NCI-H128 (cell line): ENCODE results near the gene KCNG2.

Experiments
- DNase-seq: peaks from one replicate; lab custom pipeline; 2025; ENCODE audit not compliant: unreplicated experiment; lab: John Stamatoyannopoulos, UW

Gene KCNG2

DNA sequence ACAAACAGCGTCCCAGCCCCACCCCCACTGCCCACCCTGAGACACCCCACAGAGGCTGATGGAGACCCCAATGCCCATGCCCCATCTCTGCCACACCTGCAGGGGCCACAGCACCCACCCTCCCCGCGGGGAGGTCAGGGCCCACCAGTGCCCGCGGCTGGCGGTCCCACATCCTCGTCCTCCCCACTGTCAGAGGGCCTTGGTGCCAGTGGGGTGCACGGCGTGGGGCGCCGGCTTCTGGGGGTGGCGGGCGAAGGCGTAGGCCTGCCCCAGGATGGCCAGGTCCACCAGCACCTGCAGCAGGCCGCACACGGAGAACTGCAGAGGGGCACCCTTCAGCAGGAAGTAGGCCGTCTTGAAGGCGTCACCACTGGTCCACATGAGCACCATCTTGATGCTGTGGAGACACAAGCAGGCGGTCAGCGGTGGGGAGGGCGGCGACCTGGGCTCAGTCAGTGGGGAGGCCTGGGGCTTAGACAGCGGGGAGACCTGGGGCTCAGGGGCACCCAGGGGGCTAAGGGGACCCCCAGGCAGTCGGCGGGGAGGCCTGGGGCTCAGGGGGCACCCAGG, 106.1 kb downstream of the KCNG2 start:
- DNase-seq: no peak

DNA sequence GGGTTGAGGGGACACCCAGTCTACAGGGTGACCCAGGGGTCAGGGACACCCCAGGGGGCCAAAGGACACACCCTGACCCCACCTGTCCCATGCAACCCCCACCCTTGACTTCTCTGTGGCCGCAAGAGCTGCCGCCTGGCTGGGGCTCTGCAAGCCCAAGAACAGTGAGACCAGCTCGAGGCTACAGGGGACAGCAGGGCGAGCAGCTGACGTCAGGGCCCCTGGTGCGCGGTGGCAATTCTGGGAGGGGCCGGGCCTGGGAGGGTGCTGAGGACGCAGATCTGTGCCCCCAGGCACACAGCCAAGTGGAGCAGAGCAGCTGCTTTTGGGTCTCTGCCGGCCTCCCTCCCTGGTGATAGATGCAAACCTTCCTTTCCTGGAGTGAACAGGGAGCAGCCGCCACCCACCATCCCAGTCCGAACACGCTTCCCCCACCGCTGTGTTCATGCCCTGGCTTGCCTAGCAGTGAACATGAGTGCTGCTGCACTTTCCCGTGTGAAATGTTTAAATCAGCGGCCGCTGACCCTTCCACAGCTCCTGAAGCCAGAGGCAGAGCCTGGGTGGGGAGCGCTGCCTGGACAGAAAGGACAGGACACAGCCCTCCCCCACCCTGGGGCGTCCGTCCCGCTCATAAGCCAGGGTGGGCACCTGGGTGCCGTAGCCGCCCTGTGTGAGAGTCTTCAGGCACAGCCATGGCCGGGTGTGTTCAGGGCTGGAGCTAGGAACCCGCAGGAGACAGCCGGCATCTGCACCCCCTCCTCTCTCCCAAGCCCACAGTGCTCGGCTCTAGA, 106.8 kb downstream of the KCNG2 start:
- DNase-seq: no peak

DNA sequence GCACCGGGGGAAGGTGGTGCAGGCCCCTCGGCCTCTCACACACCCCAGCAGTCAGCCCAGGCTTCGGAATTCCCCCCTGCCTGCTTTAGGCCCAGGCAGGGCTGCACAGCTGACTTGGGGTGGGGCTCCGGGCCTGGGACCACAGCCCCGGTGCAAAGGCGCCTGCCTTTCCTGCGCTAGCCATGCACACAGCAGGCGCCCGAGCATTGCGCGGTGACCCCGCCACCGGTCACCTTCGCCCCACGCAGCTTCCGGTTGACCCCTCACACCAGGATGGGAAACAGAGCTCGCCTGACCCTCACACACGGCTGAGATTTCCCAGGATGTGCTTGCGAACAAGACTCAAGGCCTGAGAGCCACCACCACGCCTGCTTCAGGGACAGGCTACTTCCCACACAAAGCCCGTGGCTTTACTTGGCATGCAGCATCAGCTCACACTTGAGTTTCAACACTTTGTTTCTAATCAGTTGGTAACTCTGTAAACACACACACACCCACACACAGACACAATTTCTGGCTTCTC, 107.7 kb downstream of the KCNG2 start:
- DNase-seq: no peak

DNA sequence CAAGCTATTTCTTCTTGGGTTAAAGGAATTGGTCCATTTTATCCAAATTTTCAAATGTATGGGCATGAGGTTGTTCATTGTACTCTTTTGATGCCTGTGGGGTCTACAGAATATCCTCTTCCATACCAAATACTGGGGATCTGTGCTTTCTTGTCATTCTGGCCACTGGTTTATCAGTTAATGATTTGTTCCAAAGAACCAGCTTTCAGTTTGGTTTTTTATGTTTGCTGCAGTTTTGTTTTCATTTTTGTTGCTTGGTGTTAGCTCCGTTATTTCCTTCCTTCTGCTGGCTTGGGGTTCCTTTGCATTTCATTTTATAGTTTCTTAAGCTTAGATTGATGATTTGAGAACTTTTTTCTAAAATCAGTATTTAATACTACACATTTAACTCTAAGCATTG, 108.3 kb downstream of the KCNG2 start:
- DNase-seq: no peak

DNA sequence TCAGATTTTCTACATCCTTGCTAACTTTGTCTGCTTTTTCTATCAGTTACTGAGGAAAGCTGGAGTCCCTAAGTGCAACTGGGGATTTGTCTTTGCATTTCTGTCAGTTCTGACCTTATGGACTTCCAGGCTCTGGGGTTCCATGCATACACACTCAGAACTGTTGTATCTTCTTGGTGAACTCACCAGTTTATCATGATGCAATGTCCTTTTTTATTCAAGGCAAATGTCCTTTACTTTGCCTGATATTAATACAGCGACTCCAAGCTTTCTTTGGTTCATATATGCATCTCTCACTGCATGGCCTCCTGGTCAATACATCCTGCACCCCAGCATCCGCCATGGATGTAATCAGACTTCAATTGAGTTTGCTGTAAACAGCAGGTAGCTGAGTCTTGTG, 109.0 kb downstream of the KCNG2 start:
- DNase-seq: no peak

DNA sequence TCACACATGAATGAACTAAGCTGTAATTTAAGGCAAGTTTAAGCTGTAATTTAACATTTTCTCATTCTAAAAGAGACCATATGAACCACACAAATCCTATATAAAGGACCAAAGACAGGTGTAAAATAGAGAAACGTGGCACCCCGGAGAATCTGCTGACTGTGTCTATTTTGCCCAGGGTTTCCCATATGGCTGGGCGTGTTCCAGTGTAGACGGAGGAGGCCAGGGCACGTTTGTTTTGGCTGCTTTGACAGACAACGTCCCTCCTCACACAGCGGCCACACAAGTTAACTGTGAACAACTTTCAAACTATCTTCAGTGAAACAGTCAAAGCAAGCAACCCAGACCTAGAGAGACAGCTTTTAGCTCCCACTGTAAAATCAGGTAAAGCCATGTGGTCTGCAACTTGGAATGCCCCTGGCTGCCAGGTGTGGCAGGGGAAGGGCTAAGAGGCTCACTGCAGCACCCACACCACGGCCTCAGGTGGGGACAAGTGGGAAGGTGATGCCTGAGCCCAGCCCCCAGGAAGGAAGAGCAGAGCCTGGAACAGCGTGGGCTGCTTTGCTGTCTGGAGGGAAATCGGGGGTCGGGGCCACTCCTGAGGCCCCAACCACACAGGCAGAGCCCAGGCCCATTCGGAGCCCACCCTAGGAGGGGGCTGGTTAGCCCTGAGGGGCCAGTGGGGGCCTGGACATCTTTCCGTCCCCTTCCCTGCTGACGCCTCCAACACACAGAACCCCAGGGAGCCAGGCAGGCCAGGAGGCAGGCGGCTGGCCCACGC, 113.0 kb downstream of the KCNG2 start:
- no peak for DNase-seq

DNA sequence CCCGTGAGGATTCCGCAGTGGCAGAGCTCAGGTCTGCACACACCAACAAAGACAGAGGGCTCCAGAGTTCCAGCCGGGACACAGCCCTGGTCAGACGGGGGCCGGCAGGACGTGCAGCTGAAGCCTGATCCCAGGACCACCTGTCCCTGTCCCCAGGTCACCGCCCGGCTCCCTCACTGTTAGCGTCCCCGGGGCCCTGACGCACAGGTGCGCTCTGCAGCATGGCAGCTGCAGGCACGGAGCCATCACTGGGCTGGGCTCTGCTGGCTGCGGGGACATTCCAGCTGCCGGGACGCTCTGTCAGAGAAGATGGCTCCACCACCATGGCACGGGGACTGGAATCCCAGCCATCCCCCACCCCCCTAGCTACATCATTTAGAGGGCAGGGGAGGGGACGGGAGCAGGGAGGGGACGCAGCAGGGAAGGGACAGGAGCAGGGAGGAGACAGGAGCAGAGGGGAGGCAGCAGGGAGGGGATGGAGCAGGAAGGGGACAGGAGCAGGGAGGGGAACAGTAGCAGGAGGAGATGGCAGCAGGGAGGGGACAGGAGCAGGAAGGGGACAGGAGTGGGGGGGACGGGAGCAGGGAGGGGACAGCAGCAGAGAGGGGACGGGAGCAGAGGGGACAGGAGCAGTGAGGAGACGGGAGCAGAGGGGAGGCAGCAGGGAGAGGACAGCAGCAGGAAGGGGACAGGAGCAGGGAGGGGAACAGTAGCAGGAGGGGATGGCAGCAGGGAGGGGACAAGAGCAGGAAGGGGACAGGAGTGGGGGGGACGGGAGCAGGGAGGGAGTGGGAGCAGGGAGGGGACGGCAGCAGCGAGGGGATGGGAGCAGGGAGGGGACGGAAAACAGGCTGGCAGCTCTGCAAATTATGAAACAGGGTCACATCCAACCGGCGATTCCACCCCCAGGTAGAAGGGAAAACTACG, 113.9 kb downstream of the KCNG2 start:
- no peak for DNase-seq

DNA sequence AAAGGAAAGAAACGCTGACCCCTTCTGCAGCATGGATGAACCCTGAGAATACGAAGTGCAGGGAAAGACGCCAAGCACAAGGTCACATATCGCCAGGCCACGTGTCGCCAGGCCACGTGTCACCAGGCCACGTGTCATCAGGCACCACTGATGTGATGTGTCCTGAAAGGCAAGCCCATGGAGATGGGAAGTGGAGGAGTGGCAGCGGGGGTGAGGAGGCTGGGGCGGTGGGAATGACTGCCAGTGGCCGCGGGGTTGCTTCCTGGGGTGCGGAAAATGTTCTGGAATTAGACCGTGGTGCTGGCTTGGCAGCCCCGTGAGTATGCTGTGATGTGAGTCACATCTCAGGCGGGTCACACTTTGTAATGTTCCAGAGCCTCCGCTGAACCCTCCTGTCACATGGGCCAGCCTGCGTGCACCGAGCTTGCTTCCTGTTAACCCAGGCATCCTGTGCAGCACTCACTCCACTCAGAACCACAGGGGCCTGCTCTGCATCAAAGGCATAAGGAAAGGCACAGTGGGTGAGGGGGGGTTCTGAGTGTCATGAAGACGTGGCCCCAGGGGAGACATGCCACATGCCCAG, 114.8 kb downstream of the KCNG2 start:
- no peak for DNase-seq

DNA sequence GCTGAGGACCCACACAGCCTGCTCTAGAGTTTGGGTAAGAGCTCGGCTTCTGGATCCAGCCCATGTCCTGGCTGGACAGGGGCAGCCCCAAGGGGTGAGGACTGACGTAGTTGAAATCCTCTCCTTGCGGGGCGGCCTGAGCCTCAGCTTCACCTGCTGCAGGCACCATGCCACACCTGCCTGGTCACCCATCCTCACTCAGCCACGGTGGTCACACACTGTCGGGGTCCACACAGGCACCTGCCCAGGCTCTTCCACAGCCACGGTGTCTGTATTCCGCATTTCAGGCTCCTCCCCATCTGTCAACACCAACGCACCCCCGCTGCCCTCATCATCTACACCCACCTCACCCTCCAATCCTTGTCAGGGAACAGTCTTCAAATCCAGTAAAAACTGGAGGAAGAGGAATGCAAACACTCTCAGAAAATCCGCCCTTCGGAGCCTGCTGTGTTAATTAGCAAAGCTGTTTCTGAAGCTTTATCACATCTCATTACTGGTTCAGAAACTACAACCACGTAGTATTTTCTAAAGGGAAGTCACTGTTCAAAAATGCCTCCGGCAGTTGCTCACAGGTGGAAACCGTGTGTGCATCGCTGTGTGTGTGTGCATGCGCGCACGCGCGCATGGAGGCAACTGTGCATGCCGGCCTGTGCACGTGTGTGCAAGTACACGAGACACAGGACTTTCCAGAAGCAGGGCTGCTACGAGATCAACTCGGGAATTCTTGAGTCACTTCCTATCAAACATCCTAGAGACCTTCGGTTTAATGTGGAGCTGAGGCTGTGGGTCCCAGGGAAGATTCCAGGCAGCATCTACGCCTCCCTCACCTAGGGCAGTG, 115.5 kb downstream of the KCNG2 start:
- no peak for DNase-seq

DNA sequence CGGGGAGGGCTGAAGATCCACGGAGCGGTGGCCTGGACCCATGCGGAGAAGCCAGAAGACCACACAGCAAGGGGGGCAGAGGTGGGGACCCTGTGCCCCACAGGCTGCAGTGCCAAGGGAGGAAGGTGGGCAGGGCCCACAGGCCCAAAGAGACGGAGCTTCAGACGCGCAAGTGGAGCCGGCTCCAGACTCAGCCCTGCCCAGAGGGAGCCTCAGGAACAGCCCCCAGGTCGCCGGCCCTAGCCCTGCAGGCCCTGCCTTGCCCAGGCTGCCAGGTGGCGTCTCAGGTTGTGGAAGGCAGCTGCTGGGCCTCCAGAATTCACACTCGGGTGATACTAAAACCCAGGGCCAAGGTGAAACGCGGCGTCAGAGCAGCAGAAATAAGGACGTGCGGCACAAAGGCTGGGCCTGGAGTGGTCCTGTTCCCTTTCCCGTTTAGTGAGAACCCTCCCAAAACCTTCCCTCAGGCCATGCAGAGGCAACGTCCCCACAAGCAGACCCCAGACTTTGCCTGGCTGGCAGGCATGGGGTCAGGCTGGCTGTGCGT, 116.9 kb downstream of the KCNG2 start:
- DNase-seq: no peak

DNA sequence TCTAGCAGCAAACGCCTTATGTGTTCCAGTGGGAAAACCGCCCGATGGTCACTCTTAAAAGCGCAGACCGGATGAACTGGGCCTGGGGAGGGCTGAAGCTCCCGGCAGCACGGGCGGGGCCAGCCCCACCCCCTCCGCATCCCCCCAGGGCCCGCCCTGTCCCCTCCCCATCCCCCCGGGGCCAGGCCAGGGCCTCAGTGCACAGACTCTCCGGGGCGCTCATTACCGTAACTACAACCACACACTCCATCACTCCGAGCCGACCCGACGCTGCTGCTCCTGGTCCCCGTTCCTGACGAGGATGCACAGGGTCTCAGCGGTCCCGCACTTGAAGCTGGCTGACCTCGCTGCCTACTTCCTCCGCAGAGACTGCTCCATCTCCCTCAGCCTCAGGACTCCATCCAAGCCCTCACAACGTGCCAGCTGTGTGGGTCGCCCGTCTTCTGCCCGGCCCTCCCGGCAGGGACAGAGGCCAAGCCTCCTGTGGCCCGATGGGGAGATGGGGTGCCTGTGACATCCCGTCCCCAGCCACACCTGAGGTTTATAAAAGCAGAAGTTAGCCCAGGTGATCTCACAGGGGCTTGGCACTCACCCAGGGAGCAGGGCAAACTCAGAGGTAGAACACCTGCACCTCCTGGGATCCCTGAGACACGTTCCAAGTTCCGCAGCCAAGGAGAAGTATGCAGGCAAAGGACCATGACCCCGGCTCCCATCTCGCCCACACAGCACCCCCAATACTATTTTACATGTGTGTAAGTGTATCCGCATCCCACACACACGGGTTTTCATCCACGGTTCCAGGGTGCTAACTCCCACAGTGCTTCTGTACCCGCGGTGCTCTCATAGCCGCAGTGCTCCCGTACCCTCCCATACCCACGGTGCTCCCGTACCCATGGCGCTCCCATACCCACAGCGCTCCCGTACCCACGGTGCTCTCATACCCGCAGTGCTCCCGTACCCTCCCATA, 117.7 kb downstream of the KCNG2 start:
- no peak for DNase-seq

DNA sequence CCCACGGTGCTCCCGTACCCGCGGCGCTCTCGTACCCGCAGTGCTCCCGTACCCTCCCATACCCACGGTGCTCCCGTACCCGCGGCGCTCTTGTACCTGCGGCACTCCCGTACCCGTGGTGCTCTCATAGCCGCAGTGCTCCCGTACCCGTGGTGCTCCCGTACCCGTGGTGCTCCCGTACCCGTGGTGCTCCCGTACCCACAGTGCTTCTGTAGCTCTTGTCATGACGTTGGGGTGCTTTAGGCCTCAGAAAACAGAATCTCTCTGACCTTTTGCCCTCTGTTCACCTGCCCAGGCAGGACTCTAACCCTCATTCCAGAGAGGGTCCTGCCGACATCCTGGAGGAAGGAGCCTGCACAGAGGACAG, 118.4 kb downstream of the KCNG2 start:
- no peak for DNase-seq

DNA sequence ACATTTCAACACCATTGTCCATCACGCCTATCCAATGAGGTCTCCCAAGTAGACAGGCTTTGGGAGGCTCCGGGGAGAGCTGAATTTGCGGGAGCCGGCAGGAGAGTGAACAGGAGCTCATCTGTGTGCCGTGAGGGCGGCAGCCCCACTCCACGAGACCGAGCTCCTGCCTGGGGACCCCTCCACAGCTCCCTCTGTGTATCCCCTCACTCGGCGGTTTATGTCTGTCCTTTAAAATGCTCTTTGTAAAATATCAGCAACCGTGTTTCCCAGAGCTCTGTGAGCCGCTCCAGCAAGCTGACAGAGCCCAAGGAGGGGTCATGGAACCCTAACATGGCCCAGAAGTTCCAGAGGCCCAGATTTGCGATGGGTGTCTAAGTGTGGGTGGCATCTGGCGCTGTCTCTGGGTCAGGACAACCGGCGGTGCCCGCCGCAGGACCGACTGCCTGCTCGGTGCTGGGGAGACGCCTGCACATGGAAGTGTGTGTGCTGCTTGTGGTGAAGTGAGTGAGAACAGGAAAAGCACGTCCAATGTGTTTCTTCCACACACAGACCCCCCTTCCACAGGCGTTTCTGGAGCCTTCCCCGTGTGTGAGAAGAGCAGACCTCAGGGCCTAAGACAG, 118.9 kb downstream of the KCNG2 start:
- no peak for DNase-seq

DNA sequence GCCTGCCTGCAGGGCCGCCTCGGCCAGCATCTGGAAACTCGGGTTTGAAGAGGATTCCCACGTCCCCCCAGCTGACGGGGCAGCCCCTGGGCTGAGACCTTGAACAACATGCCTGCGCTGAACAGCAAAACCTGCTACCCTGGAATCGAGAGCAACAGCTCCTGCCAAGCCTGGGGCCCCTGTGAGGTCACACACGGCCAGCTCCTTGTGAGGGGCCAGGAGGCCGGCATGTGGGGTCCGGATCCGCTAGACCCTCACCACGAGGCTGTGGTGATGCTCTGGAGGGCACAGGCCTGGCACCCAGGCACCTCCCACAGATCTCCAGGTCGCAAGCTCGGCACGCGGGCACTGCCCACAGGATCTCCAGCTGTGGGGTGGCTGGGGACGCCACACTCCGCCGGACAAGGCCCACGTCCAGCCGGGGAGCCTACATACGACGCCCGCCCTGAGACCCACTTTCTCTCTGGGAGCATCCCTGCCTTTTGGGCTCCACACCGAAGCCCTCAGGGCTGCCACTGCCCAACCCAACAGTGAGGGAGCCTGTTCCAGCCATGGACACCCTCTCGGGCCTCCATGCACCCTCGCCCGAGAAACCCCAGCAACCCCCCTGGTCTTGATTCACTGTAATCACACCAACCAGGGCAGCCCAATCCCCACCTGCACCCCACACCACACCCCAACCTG, 119.6 kb downstream of the KCNG2 start:
- DNase-seq: no peak

DNA sequence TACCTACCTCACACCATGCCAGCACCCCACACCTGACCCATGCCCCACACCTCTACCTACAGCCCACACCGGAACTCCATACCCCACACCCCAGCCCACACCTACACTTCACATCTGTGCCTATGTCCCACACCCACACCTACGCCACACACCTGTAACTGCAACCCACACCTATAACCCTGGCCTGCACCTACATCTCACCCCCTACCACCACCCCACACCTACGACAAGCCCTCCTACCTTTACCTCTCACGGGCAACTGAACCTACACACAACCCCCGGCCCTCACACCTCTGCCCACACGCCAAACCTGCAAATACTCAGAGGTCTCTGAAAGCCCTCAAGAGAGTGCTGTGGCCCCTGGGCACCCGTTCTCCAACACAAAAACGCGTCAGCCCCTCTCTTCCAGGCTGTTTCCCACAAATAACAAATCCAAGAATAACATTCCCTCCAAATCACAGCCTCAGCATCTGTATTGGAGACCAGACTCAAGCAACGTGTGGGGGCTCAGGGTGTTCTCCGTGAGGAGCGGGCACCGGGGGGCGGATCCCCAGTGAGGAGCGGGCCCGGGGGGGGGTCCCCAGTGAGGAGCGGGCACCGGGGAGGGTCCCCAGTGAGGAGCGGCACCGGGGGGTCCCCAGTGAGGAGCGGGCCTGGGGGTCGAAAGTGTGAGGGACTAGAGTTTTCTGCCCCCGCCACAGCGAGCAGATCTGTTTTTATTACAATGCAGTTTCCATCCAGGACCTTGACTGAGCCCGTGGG, 120.3 kb downstream of the KCNG2 start:
- DNase-seq: no peak

DNA sequence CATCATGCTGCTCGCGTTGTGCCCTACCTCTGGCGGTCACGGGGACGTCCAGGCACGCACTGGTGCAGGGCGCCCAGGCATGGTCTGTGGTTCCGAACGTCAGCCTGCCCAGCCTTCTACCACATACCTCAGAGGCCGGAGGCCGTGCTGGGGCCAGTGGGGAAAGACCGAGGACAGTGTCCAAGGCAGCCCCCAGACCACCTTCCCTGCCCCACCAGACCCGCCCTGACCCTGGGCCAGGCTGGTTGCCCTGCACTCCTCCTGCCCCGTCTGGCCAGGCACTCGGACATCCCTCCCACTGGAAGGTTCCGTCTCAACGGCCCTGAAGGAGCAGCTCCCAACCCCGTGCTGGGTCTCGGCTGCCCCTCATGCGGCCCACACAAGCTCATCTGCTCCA, 120.9 kb downstream of the KCNG2 start:
- no peak for DNase-seq

DNA sequence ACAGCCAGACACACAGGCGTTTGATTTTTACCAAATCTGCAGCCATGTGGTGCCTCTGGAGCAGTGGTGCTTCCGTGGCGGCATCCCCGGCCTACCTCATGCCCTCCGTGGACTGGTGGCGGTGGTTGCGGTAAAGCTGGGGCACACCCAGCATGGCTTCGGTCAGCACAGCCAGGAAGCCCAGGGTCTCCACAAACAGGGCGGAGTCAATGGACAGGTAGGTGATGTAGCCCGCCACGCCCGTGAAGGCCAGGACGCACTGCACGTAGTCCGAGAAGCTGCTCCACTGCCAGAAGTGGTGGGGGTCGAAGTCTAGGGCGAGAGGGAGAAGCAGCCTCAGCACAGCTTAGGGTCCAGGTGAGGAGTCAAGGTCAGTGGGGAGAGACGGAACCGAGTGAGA, 121.4 kb downstream of the KCNG2 start:
- DNase-seq: no peak
